Mesothelial cell of epicardium (in vitro differentiated cells): Measurements from ENCODE around the gene MPC2. TPM values are rescaled to one million over a fixed set of nuclear protein-coding genes. Genes with fewer than 3 reads are reported as not detected.

ENCODE experiments used
- DNase-seq, 2 experiments: peaks; one replicate each; pipeline ENCODE4 v3.0.0; 2021; ENCODE audit warnings: low spot score in 2 of 2; ENCODE audit not compliant: unreplicated experiment in 2 of 2
- H3K27ac Mint-ChIP-seq: 2 replicates; pipeline ENCODE4 v1.8.0; 2021; ENCODE audit warnings: mixed read lengths
- H3K27me3 Mint-ChIP-seq: 2 replicates; pipeline ENCODE4 v1.8.0; 2021; ENCODE audit warnings: low read depth, mixed read lengths
- H3K36me3 Mint-ChIP-seq: 2 replicates; pipeline ENCODE4 v1.8.0; 2021; ENCODE audit warnings: mixed read lengths
- H3K4me1 Mint-ChIP-seq: 2 replicates; pipeline ENCODE4 v1.8.0; 2021; ENCODE audit warnings: mixed read lengths
- H3K4me3 Mint-ChIP-seq: 2 replicates; pipeline ENCODE4 v1.8.0; 2021; ENCODE audit warnings: mild to moderate bottlenecking, moderate library complexity, mixed read lengths
- H3K9me3 Mint-ChIP-seq: 2 replicates; pipeline ENCODE4 v1.8.0; 2021; ENCODE audit warnings: mixed read lengths
- CTCF ChIP-seq: fragments of 200-600 bp; sonication (generic); IDR thresholded peaks from one replicate; pipeline ENCODE4 v1.5.0; 2021; ENCODE audit warnings: antibody characterized with exemption; ENCODE audit not compliant: unreplicated experiment
- total RNA-seq: library from RNA; stranded (reverse); gene quantifications from 3 replicates; pipeline ENCODE4 v1.2.1, GENCODE V29; 2021

Gene MPC2
- total RNA-seq, 1 donor from 2014 or later = 23.9 TPM

GRCh38 chr1:167924543-167925231, 12.2 kb downstream of the MPC2 start:
- DNase-seq = no peak
- H3K27ac Mint-ChIP-seq = no peak overlapping the region
- no peaks in the 10 kb centered on the region for H3K36me3 Mint-ChIP-seq
- no peaks in the 10 kb centered on the region for H3K9me3 Mint-ChIP-seq
- no peaks in the 10 kb centered on the region for H3K27me3 Mint-ChIP-seq
- peaks cover 8% of the 10 kb centered on the region for H3K4me1 Mint-ChIP-seq
- no peak for TF ChIP-seq CTCF
- H3K4me3 Mint-ChIP-seq = no peak overlapping the region

GRCh38 chr1:167924102-167924501, 12.8 kb downstream of the MPC2 start:
- H3K9me3 Mint-ChIP-seq = no peaks in the 10 kb centered on the region
- no peak for DNase-seq
- H3K4me3 Mint-ChIP-seq = no peak overlapping the region
- no peaks in the 10 kb centered on the region for H3K27me3 Mint-ChIP-seq
- H3K27ac Mint-ChIP-seq = no peak overlapping the region
- TF ChIP-seq CTCF = no peak
- H3K36me3 Mint-ChIP-seq = no peaks in the 10 kb centered on the region
- H3K4me1 Mint-ChIP-seq = peaks cover 8% of the 10 kb centered on the region

- H3K4me1 Mint-ChIP-seq = peaks cover 8% of the 10 kb centered on the region
- H3K4me3 Mint-ChIP-seq = no peak overlapping the region
- TF ChIP-seq CTCF = no peak
- H3K9me3 Mint-ChIP-seq = no peaks in the 10 kb centered on the region
- H3K36me3 Mint-ChIP-seq = no peaks in the 10 kb centered on the region
- no peak overlapping the region for H3K27ac Mint-ChIP-seq
- no peak for DNase-seq
- H3K27me3 Mint-ChIP-seq = no peaks in the 10 kb centered on the region
These were observed 13.4 kb downstream of the MPC2 start for GRCh38 chr1:167923324-167924056.

- peak overlapping the region; percentile 17 for H3K27ac Mint-ChIP-seq
These were observed 14.2 kb downstream of the MPC2 start for GRCh38 chr1:167922611-167923074.

GRCh38 chr1:167922023-167922422, 14.8 kb downstream of the MPC2 start:
- Mint-ChIP-seq H3K36me3 (peaks cover 9% of the 10 kb centered on the region), H3K27me3 (no peaks in the 10 kb centered on the region), H3K4me3 (no peak overlapping the region), H3K4me1 (peaks cover 5% of the 10 kb centered on the region), H3K27ac (no peak overlapping the region), H3K9me3 (no peaks in the 10 kb centered on the region)
- no peak for DNase-seq
- no peak for TF ChIP-seq CTCF

More at GRCh38 chr1:167922611-167923074, 14.2 kb downstream of the MPC2 start:
- no peak for DNase-seq
- no peaks in the 10 kb centered on the region for H3K9me3 Mint-ChIP-seq
- TF ChIP-seq CTCF = no peak
- H3K27me3 Mint-ChIP-seq = no peaks in the 10 kb centered on the region
- no peak overlapping the region for H3K4me3 Mint-ChIP-seq
- peaks cover 7% of the 10 kb centered on the region for H3K36me3 Mint-ChIP-seq
- peaks cover 8% of the 10 kb centered on the region for H3K4me1 Mint-ChIP-seq
